DMS79 (cell line): ENCODE results near the gene TEX261.
"Not testable (repeated sequence)": the region's sequence is repeated elsewhere in the genome, so short reads cannot be mapped to it uniquely, and the experiment has no call there.

Experiments used
- DNase-seq: peaks from one replicate; lab custom pipeline; 2025; lab: John Stamatoyannopoulos, UW

Gene TEX261

GRCh38 chr2:70999931-71000330, 5.3 kb upstream of the TEX261 start:
- not testable (repeated sequence) for DNase-seq

- DNase-seq: no peak
Observed at GRCh38 chr2:70999362-70999761, 4.7 kb upstream of the TEX261 start.

DNA sequence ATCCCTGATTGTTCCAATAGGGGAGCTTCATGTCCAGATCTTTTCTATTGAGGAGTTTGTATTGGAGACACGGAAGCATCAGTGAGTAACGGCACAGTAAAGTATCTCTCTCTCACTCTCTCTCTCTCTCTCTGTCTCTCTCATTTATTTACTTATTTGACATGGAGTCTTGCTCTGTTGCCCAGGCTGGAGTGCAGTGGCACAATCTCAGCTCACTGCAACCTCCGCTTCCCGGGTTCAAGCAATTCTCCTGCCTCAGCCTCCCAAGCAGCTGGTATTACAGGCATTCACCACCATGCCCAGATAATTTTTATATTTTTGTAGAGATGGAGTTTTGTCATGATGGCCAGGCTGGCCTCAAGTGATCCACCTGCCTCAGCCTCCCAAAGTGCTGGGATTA, 4.2 kb upstream of the TEX261 start:
- DNase-seq: not testable (repeated sequence)

GRCh38 chr2:70995426-70995729, 705 bp upstream of the TEX261 start:
- DNase-seq: no peak

DNA sequence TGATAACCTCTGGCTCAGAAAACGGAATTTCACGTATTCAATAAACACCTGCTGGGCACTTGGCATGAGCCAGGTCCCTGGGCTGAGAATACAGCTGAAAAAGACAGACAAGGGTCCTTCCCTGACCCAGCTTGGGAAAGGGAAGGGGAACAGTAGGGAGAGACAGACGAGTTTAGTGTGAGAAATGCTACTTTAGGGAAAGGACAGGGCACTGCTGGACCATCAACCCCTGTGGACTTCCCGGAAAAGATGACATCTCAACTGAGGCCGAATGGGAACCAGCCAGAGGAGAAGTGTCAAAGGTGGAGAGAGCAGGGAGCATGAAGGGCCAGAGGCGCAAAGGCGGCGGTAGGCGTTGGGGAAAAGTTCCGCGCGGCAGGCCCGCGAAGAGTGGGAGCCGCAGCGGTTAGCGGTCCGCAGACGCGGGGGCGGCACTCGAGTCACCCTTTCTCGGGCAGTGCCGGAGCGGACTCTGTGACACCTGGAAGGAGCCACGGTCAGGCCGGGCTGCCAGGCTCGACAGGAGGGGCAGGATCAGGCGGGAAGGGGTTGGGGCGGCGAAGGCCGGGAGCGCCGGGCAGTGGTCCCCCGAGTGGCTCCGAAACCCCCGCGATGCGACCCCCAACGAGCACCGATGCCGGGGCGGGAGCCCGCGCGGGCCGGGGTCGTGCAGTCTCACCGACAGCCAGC, 519 bp downstream of the TEX261 start:
- no peak for DNase-seq

DNA sequence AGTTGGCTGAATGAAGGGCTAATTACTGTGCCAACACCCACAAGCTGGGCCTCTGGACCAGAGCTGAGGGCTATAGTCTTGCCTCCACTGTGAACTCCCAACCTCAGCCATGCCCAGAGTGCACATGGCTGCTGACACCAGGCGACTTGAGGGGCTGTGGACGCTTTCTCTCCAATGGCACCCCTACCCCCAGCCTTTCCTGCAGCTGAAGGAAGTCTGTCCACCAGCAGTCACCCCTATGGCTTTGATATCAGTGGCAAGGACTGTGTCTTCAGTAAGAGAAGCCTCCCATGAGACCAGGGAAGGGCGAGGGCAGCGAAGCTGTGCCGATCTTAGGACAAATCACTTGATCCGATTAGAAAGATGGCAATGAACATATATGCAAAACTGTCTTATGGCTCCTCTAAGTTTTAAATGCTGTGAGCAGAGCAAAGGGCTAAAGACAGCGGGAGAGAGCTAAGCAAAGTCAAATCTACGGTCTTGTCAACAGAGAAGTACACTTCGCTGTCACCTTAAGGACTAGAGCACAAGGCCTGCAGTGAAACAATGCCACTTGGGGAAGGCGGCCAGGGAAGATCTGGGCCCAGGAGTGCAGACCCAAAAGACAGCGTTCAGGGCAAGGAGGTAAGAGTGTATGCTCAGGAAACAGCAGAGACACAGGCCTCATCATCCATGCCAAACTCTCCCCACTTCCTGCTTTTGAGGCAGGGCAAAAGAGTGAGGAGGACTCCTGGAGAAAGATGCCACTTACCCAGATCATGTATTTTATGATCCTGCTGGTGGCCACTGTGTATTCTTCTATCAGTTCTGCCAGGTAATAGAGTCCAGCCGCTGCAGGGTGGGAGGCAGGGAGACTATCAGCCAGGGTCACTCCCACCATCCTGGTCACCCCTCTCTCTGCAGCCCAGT, 1.5 kb downstream of the TEX261 start:
- DNase-seq: no peak

- DNase-seq: no peak
Observed at GRCh38 chr2:70991742-70992141, 2.9 kb downstream of the TEX261 start.

DNA sequence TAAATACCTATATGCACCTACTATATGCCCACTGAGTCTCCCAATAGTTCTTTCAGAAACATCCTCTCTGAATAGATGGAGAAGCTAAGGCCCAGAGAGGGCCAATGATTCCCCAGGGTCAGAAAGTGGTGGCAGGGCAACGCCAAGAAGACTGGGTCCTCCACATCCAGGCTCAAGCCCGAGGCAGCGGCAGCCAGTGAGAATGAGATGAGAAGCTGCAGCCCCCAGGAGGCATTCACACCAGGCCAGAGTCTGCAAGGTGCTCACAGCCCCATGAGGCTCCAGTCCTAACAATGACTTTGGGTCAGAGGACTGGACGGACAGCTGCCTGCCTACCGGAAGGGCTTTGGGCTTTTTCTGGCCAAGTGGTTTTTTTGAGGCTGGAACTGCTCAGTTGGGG, 3.5 kb downstream of the TEX261 start:
- no peak for DNase-seq

- no peak for DNase-seq
Observed at GRCh38 chr2:70990216-70990615, 4.5 kb downstream of the TEX261 start.

GRCh38 chr2:70988726-70989648, 5.7 kb downstream of the TEX261 start:
- no peak for DNase-seq

DNA sequence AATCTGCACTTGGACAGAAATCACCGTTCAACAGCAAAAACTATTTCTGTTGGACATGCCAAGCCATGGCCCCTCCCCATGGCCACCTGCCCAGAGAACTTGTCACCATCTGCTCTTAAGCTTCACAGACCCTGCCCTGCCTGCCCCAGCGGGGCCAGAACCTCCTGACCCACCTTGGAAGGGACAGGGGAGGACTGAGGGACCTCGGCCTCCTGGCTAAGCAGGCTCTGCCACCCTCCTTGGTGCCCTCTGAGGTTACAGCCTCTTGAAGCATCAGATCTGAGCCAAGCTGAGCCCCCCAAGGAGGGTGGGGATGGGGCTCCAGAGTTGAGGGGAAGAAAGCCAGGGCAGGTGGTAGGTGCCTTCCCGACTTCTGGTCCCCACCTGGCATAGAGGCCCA, 6.5 kb downstream of the TEX261 start:
- DNase-seq: no peak

DNA sequence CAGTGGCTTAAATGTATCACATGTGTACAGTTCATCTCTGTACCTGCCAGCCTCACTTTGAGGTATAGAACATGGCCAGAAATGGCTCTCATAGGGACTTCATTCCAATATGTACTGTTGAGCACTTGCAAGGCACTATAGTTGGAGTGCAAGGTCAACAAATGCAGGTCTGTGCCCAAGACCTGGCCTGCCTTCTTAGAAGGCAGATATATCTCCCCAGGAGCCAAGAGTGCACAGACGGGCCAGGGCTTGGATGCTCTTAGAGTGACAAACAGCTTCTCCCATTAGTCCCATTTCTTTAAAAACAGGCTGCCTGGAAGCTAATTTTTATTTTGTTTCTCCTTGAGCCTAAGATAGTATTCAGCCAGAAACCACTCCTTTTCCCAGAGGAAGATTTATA, 7.3 kb downstream of the TEX261 start:
- no peak for DNase-seq

- no peak for DNase-seq
Observed at GRCh38 chr2:70986499-70987189, 8.0 kb downstream of the TEX261 start.

DNA sequence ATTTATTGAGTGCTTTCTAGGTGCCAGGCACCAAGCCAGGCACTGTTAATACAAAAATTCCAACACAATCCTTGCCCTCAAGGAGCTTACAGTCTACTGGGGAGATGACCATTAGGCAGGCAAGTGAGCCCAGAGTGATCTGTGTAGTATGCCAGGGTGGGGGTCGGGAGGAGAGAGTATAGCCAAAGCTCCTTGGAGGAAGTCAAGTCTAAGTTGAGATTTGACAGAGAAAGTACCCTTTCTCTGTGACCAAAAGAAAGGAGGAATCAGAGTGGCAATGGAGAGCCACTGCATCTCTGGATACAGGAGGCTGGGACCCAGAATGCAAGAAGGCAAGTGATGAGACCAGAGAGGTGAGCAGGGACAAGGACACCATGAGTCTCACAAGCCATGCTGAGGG, 8.7 kb downstream of the TEX261 start:
- DNase-seq: no peak

DNA sequence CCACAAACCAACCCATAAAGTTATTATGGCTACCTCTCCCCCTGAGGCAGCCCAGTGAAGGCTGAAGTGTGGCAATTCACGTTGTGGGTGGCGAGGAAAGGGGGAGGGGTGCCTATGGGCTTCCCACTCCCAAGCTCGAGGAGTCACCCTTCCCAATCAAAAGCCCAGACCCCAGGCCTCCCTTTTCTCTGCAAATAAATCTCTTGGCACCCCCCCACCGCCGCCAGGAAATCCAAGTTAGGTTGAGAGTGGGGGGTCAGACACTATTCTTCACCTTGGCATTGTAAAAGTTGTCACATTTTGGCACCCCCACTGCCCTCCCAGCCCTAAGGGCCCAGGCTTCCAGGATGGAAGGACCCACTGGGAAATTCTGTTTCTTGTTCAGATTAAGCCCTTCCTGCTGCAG, 9.4 kb downstream of the TEX261 start:
- DNase-seq: no peak

DNA sequence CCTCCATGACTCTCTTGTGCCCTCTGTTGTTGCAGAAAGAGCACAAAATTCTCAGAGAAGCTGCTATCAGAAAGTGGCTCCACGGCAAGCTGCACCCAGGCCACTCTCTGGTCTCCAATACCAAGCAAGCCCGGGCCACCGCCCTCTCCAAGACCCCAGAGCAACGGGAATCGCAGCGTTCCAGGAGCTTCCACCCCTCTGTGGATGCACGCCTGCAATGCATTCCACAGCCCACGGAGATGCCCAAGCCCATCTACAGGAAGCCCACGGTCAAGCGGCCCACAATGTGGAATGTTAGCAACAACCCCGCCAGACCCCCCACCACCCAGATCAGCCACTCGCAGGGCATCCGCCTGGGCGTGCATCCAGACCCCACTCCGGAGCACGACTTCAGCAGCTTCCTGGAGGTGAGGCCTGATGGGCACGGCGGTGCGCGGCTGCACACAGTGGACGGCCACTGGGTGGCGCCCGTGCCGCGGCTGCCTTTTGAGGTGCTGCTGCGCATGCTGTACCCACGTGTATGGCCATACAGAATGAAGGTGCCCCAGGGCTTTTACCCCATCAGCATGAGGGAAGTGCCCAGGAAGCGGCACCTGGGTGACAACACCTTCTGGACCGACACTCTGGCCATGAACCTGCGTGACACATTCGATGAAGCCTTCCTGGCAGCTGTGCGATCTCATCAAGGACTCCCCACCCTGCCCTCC, 9.9 kb downstream of the TEX261 start:
- no peak for DNase-seq

GRCh38 chr2:70984228-70984575, 10.5 kb downstream of the TEX261 start:
- DNase-seq: no peak

DNA sequence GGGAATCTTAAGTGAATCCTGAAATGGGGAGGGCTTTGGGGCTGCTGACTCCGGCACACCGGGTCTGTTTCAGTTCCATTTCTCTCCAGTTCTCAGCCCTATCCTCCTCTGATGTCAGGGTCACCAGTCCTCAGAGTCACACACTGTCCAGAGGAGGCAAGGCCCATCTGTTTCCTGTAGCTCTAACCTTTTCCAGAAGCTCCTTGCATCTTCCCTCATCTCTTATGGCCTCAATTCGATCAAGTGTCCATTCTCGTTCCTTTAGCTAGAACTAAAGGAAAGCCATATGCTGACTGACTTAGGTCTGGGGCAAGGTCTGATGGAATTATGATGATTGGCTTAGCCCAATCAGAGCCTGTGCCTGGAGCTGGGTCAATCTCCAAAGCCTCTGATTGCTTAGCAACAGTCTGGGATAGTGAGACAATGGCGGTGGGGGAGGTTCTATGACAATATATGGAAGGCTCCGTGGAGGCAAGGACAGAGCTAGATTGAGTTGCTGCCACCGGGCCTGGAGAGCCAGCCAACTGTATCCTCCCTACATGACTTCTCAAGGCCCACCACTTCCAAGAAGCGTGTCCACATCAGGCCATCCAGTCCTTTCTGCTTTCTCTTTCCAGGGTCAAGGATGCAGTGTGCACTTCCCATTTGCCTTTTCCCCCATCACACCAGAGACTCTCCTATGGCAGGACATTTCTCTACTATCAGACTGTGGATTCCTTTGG, 11.0 kb downstream of the TEX261 start:
- no peak for DNase-seq

DNA sequence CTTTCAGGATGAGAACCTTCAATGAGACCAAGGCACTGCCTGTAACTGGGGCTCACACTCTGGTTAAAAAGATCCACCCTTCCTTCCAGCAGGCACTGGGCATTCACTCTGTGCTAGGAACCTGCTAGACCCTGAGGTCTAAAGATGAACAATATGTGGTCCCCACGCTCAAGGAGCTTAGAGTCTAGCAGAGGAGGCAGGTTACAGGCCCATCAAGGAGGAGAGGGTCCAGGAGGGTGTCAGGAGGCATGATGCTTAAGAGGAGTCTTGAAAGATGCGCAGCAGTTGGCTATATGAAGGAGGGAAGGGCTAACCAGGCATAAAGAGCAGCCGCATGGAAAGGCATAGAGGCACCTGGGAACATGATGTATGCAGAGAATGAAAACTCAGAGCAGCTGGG, 11.7 kb downstream of the TEX261 start:
- no peak for DNase-seq

DNA sequence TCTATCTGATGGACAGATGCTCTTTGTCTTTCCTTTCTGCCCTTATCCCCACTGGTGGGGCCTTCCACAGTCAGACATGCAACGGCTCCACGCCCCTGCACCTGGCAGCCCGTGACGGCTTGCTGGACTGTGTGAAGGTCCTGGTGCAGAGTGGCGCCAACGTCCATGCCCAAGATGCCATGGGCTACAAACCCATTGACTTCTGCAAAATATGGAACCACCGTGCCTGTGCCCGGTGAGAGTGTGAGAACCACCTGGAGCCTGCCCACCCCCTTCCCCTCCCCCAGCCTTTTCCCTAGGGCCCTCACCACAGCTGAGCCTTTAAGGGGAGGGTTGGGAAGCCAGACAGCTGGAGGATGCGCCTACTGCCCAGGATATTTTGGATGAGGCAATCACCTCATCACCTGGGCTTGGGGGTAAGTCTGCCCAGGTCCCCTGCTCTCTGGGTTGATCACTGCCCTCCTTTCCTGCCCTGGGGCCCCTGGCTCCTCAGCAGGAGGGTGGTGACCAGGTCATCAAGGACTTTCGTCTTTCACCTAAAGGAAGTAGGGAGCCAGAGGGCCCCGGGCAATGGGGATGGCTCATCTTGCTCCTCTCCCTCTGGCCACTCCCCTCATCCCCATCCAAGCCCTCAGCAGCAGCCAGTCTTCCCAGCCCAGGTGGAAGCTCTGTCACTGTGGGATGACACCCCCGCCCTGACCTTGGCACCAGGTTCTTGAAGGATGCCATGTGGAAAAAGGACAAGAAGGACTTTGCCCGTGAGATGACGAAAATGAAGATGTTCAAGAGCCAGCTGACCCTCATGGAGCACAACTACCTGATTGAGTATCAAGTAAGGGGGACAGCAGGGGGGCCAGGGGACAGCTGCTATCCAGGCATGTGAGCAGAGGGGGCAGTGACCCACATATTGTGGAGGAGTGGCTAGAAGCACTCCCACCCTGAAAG, 12.5 kb downstream of the TEX261 start:
- no peak for DNase-seq
